ENCODE measurements around the gene CA6. TPM values are rescaled to one million over a fixed set of nuclear protein-coding genes. Genes with fewer than 3 reads are reported as not detected.

Gene CA6
- total and polyA plus RNA-seq, 2 of the 8 experiments (the other 6 are each of a cell fraction or from before 2014, with no cell fraction given) = not detected

DNA sequence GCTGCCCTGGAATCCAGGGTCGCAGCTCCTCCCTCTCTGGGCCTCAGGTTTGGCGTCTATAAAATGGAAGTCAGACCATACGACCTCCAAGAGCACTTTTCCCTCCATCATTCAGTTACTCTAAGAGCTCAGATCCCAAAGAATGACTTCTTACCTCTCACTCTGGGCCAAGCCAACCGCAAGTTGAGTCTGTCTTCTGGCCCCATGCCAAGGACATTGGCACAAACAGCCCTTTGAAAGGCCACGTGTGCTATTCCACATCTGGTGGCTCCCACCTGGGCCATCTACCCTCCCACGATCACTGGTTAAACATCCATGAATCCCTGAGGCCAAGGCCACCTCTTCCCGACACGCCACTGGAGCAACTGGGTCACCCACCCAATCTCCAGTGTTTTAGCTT, 68.2 kb downstream of the CA6 start (continued):
- TF ChIP-seq CTBP2 (IDR thresholded peaks at IDR 0.05; ENCODE audit: borderline replicate concordance, insufficient read depth, insufficient read length, low read length) (no peak), EZH2 (IDR thresholded peaks at IDR 0.05; ENCODE audit: low read depth, low read length, severe bottlenecking) (no peak), YY1 (IDR thresholded peaks at IDR 0.05; ENCODE audit: low read depth, low read length) (no peak)
- TF ChIP-seq, protein P1, sequence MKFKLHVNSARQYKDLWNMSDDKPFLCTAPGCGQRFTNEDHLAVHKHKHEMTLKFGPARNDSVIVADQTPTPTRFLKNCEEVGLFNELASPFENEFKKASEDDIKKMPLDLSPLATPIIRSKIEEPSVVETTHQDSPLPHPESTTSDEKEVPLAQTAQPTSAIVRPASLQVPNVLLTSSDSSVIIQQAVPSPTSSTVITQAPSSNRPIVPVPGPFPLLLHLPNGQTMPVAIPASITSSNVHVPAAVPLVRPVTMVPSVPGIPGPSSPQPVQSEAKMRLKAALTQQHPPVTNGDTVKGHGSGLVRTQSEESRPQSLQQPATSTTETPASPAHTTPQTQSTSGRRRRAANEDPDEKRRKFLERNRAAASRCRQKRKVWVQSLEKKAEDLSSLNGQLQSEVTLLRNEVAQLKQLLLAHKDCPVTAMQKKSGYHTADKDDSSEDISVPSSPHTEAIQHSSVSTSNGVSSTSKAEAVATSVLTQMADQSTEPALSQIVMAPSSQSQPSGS (IDR thresholded peaks at IDR 0.05; ENCODE audit: low read length) = no peak
